Stimulated activated CD8-positive, alpha-beta memory T cell treated with anti-CD3 and anti-CD28 coated beads, Interleukin-4, amount 100 ng/mL, for 24 hours (primary cell): Measurements from ENCODE around the gene FCHSD1.

Source experiments
- DNase-seq: peaks from one replicate; pipeline ENCODE4 v3.0.0-alpha.2; 2020; ENCODE audit warnings: low read depth

FCHSD1 gene

GRCh38 chr5:141650851-141651727 lies at the start of gene FCHSD1:
Gene FCHSD1 (minus strand): TSS chr5:141651418. CDS start chr5:141651368, 50 bp downstream.
- peak; percentile 74 for DNase-seq

GRCh38 chr5:141697586-141697985 lies 46.4 kb upstream of the FCHSD1 start:
- DNase-seq = no peak

- no peak for DNase-seq
These were observed 45.2 kb upstream of the FCHSD1 start for GRCh38 chr5:141696431-141696830.

GRCh38 chr5:141695627-141696215 lies 44.5 kb upstream of the FCHSD1 start:
- no peak for DNase-seq

- no peak for DNase-seq
These were observed 43.3 kb upstream of the FCHSD1 start for GRCh38 chr5:141694479-141694878.

GRCh38 chr5:141692919-141693725 lies 41.9 kb upstream of the FCHSD1 start:
- DNase-seq = peak; percentile 55

GRCh38 chr5:141692533-141692888 lies 41.3 kb upstream of the FCHSD1 start:
- DNase-seq = no peak

GRCh38 chr5:141691867-141692532 lies 40.8 kb upstream of the FCHSD1 start:
- DNase-seq = peak; percentile 81

- DNase-seq = no peak
These were observed 40.2 kb upstream of the FCHSD1 start for GRCh38 chr5:141691286-141691866.

- DNase-seq = no peak
These were observed 35.6 kb upstream of the FCHSD1 start for GRCh38 chr5:141686648-141687416.

- no peak for DNase-seq
These were observed 34.4 kb upstream of the FCHSD1 start for GRCh38 chr5:141685591-141685990.

- DNase-seq = no peak
These were observed 32.5 kb upstream of the FCHSD1 start for GRCh38 chr5:141683596-141684141.

GRCh38 chr5:141681695-141682641 lies 30.8 kb upstream of the FCHSD1 start, which contains the start of gene ARAP3:
Gene ARAP3 (minus strand): TSS chr5:141682230. CDS start chr5:141680486, 1,744 bp downstream.
- DNase-seq = peak; percentile 40

GRCh38 chr5:141681295-141681694 lies 30.1 kb upstream of the FCHSD1 start:
- no peak for DNase-seq

GRCh38 chr5:141680751-141681201 lies 29.6 kb upstream of the FCHSD1 start:
- DNase-seq = no peak

GRCh38 chr5:141680178-141680577 lies 29.0 kb upstream of the FCHSD1 start:
- DNase-seq = no peak

- DNase-seq = no peak
These were observed 26.2 kb upstream of the FCHSD1 start for GRCh38 chr5:141677415-141677814.

- DNase-seq = no peak
These were observed 24.5 kb upstream of the FCHSD1 start for GRCh38 chr5:141675672-141676071.

- DNase-seq = no peak
These were observed 23.5 kb upstream of the FCHSD1 start for GRCh38 chr5:141674747-141675146.
